Activated CD4-positive, alpha-beta memory T cell treated with anti-CD3 and anti-CD28 coated beads for 36 hours (primary cell): ENCODE results near the gene ZFAND3. TPM values are rescaled to one million over a fixed set of nuclear protein-coding genes. Genes with fewer than 3 reads are reported as not detected.
"Not testable (repeated sequence)": the region's sequence is repeated elsewhere in the genome, so short reads cannot be mapped to it uniquely, and the experiment has no call there.

Experiments used
- CTCF ChIA-PET: fragments of 350-600 bp; sonication (Branson Sonifier 250); formaldehyde crosslinking; loops from one replicate; lab custom pipeline; 2021; ENCODE audit warnings: antibody characterized with exemption, inconsistent platforms; lab: Charles Lee
- POLR2A ChIA-PET: fragments of 350-600 bp; sonication (Branson Sonifier 250); formaldehyde crosslinking; loops from one replicate; lab custom pipeline; 2021; ENCODE audit warnings: antibody characterized with exemption; lab: Charles Lee
- DNase-seq: peaks from one replicate; pipeline ENCODE4 v3.0.0-alpha.2; 2020
- H3K27ac Mint-ChIP-seq: one replicate; pipeline ENCODE4 v1.8.0; 2021; ENCODE audit warnings: mixed read lengths
- H3K27me3 Mint-ChIP-seq: one replicate; pipeline ENCODE4 v1.8.0; 2021; ENCODE audit warnings: mixed read lengths
- H3K36me3 Mint-ChIP-seq: one replicate; pipeline ENCODE4 v1.8.0; 2021; ENCODE audit warnings: mixed read lengths
- H3K4me1 Mint-ChIP-seq: one replicate; pipeline ENCODE4 v1.8.0; 2021; ENCODE audit warnings: low read depth, mixed read lengths
- H3K4me3 Mint-ChIP-seq: one replicate; pipeline ENCODE4 v1.8.0; 2021; ENCODE audit warnings: mild to moderate bottlenecking, mixed read lengths
- H3K9me3 Mint-ChIP-seq: one replicate; pipeline ENCODE4 v1.8.0; 2021; ENCODE audit warnings: mixed read lengths
- intact Hi-C: fragments of 100-400 bp; cut with micrococcal nuclease; formaldehyde crosslinking; loops from one replicate; pipeline ENCODE4 v1.15.1; 2023
- total RNA-seq, 2 experiments: library from RNA; stranded (reverse); gene quantifications; one replicate each; pipeline ENCODE4 v1.2.3, GENCODE V29; 2021

Gene ZFAND3
- total RNA-seq, 2 experiments from 2014 or later: 35.1 to 36.4 TPM

DNA sequence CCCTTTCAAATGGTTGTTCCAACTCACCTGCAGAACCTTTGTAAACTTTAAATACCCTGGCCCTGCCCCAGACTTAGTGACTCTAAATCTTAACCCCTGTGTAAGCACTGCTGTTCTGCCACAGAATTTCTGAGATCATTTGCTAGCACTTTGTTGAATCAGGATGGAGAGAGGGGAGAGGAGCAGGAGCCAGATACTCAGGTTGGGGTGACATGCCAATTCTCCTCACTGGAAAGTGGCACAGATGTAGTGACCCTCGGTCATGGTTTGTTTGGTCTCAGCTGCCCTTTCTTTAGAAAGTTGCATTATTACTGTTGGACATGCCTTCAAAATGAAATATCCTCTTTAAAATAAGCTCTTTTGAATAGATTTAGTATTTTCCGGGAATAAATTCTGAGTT is 168.0 kb downstream of the ZFAND3 start:
- POLR2A ChIA-PET: no interaction called here

DNA sequence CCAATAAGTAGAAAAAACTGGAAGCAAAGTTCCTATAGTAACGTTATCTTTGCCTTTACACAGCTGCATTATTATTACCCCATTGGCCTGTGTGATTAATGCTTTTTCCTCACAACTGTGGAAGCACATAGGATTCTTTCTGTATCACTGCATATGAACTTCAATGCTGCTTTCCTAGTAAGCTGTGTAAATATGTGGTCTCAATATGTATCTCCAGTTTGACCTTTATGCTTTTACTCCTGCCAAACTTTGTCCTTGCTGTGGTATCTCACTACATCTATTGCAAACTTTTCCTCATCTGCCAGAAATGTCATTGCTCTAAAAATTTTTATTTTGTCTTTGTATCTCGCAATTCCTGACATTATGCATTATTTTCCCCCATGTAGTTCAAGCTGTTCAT is 168.6 kb downstream of the ZFAND3 start:
- Mint-ChIP-seq H3K4me1 (peaks cover 61% of the 10 kb centered on the region), H3K27ac (no peak overlapping the region)

More for the DNA sequence above, 168.0 kb downstream of the ZFAND3 start:
- H3K36me3 Mint-ChIP-seq: no peaks in the 10 kb centered on the region
- H3K27me3 Mint-ChIP-seq: no peaks in the 10 kb centered on the region
- H3K4me3 Mint-ChIP-seq: no peak overlapping the region
- no peak overlapping the region for H3K27ac Mint-ChIP-seq
- no peak for DNase-seq
- intact Hi-C loops: loop anchor here (5.0 kb wide), 1 partner anchor 130 kb away; no protein-coding TSS in a partner anchor
- peaks cover 58% of the 10 kb centered on the region for H3K4me1 Mint-ChIP-seq
- CTCF ChIA-PET: no interaction called here
- no peaks in the 10 kb centered on the region for H3K9me3 Mint-ChIP-seq

DNA sequence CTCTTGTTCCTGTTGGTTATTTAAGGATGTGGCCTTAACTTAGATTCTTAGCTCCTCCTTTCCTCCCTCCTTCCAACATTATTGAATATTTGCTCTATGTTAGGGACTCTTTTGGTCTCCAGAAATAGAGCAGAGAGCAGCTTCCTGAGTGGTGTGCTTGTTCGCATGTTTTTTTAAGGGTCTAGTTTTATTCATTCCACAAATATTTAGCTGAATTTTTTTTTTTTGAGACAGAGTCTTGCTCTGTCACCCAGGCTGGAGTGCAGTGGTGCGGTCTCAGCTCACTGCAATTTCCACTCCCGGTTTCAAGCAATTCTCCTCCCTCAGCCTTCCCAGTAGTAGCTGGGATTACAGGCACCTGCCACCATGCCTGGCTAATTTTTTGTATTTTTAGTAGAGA is 169.2 kb downstream of the ZFAND3 start:
- intact Hi-C loops: loop anchor here (5.0 kb wide), 1 partner anchor 131 kb away; no protein-coding TSS in a partner anchor
- CTCF ChIA-PET: interaction anchor here (0.6 kb wide), 1 partner anchor 807 kb away, joined by 3 read pairs; no protein-coding TSS in a partner anchor

More for the DNA sequence above, 168.6 kb downstream of the ZFAND3 start:
- no peak for DNase-seq
- H3K4me3 Mint-ChIP-seq: no peak overlapping the region
- intact Hi-C loops: loop anchor here (5.0 kb wide), 1 partner anchor 131 kb away; no protein-coding TSS in a partner anchor
- no peaks in the 10 kb centered on the region for H3K9me3 Mint-ChIP-seq
- POLR2A ChIA-PET: no interaction called here
- CTCF ChIA-PET: interaction anchor here (0.6 kb wide), 1 partner anchor 808 kb away, joined by 3 read pairs; no protein-coding TSS in a partner anchor
- no peaks in the 10 kb centered on the region for H3K27me3 Mint-ChIP-seq
- H3K36me3 Mint-ChIP-seq: no peaks in the 10 kb centered on the region

DNA sequence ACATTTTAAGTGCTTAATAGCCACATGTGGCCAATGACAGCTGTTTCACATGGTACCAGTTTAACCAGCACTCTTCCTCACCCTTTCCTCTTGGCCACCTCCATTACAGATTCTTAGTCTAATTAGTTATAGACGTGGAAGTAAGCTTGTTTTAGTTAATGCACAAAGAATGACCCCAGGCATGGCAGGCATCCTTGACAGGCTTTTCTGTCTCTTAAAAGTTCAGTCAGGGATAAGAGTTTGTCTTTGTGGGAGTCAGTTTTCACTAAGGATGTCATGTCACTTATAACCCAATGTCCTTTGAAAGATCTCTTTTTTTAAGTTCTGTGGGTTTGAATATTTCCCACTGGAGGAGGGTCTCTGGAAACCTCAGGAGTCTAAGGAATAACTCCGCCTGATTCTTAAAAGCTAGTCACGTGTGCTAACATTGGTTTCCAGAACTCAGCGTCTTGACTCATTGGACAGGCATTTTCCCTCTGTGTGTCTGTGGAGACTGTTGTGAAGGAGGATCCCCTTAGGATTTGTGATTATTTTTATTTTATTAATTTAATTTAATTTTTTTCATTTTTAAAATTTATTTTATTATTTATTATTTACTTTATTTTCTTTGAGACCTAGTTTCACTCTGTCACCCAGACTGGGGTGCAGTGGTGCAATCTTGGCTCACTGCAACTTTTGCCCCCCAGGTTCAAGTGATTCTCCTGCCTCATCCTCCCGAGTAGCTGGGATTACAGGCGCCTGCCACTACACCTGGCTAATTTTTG is 171.4 kb downstream of the ZFAND3 start:
- no peak for DNase-seq
- H3K9me3 Mint-ChIP-seq: no peaks in the 10 kb centered on the region
- H3K4me1 Mint-ChIP-seq: peaks cover 42% of the 10 kb centered on the region
- intact Hi-C loops: no loop called here
- no peak overlapping the region for H3K27ac Mint-ChIP-seq
- POLR2A ChIA-PET: no interaction called here
- CTCF ChIA-PET: no interaction called here
- H3K4me3 Mint-ChIP-seq: no peak overlapping the region
- no peaks in the 10 kb centered on the region for H3K36me3 Mint-ChIP-seq
- H3K27me3 Mint-ChIP-seq: no peaks in the 10 kb centered on the region

More for the DNA sequence above, 169.2 kb downstream of the ZFAND3 start:
- H3K27me3 Mint-ChIP-seq: no peaks in the 10 kb centered on the region
- DNase-seq: no peak
- H3K4me1 Mint-ChIP-seq: peaks cover 58% of the 10 kb centered on the region
- no peaks in the 10 kb centered on the region for H3K36me3 Mint-ChIP-seq
- no peak overlapping the region for H3K4me3 Mint-ChIP-seq
- H3K9me3 Mint-ChIP-seq: no peaks in the 10 kb centered on the region
- POLR2A ChIA-PET: no interaction called here
- H3K27ac Mint-ChIP-seq: no peak overlapping the region

DNA sequence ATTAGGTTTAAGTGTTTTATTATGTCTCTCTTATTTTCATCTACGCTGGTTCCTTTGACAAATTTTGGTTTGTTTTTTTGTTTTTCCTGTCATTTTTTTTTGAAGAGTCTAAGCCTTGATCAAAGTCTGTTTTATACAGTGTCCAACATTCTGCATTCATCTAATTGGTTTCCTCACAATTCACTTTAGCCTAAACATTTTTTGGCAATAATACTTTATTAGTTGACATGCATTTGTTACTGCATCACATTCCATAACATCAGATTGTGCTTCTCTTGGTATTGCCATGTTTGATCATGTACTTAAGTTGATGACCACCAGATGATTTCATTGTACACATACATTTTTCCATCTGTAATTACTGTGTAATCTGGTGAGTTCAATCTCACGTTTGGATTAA is 173.2 kb downstream of the ZFAND3 start:
- Mint-ChIP-seq H3K36me3 (no peaks in the 10 kb centered on the region), H3K27me3 (no peaks in the 10 kb centered on the region), H3K27ac (no peak overlapping the region), H3K4me1 (peaks cover 28% of the 10 kb centered on the region), H3K9me3 (no peaks in the 10 kb centered on the region), H3K4me3 (no peak overlapping the region)
- intact Hi-C loops: no loop called here
- DNase-seq: no peak
- POLR2A ChIA-PET: no interaction called here
- CTCF ChIA-PET: interaction anchor here (1.7 kb wide), 1 partner anchor 12 kb away, joined by 4 read pairs; no protein-coding TSS in a partner anchor

DNA sequence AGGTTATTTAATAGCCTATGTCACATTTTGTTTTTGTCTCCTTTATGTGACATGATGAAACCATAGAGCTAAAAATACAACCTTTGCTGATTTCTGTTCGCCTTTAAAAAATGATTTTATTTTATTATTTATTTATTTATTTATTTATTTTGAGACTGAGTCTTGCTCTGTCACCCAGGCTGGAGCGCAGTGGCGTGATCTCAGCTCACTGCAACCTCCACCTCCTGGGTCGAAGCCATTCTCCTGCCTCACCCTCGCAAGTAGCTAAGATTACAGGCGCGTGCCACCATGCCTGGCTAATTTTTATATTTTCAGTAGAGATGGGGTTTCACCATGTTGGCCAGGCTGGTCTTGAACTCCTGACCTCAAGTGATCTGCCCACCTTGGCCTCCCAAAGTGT is 173.7 kb downstream of the ZFAND3 start:
- H3K4me3 Mint-ChIP-seq, H3K27ac Mint-ChIP-seq, DNase-seq, intact Hi-C loops, H3K9me3 Mint-ChIP-seq, H3K36me3 Mint-ChIP-seq, H3K27me3 Mint-ChIP-seq, POLR2A ChIA-PET: not testable (repeated sequence)
- CTCF ChIA-PET: interaction anchor here (0.6 to 1.7 kb wide), 2 partner anchors 11 to 403 kb away, joined by 3 to 4 read pairs; no protein-coding TSS in a partner anchor
- H3K4me1 Mint-ChIP-seq: peaks cover 31% of the 10 kb centered on the region

DNA sequence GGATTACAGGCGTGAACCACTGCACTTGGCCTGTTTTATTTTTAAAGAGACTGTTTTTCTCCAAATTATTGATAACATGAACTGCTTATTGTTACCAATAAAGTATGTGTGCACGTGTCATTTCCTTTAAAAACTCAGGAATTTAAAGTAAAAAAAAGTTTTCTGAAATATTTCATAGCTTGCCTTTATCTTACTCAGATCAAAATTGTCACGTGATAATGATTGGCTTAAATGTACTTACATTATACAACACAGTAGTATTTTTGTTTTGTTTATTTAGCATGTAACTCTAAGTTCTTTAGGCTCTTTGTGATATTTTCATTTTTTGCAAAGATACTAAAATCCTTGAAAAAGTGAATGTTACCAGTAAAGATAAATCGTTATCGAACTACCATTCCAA is 174.1 kb downstream of the ZFAND3 start:
- Mint-ChIP-seq H3K4me3 (no peak overlapping the region), H3K36me3 (no peaks in the 10 kb centered on the region), H3K4me1 (peaks cover 27% of the 10 kb centered on the region), H3K9me3 (no peaks in the 10 kb centered on the region), H3K27ac (no peak overlapping the region), H3K27me3 (no peaks in the 10 kb centered on the region)
- ChIA-PET POLR2A (no interaction called here), CTCF (interaction anchor here (0.6 to 1.7 kb wide), 2 partner anchors 11 to 402 kb away, joined by 3 to 4 read pairs; no protein-coding TSS in a partner anchor)
- DNase-seq: no peak
- intact Hi-C loops: no loop called here

DNA sequence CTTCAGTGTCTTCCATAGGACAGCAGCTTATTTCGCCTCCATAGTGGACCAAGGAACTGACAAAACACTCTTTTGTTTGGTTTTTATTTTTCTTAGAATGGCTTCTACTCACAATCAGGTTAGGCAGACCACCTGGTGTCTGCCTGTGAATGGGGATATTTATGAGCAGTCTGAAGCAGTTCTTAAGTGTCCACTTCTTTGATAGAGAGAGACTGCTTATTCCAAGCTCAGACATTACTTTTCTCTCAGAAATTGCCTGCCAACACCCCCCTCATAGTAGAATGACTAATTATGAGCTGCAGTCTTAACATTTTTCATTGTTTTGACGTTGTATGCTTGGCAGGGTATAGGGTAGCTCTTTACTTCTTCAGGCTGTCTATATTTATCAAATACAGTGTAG is 174.7 kb downstream of the ZFAND3 start:
- H3K4me1 Mint-ChIP-seq: peaks cover 26% of the 10 kb centered on the region
- intact Hi-C loops: no loop called here
- H3K27ac Mint-ChIP-seq: no peak overlapping the region
- peaks cover under 1% of the 10 kb centered on the region for H3K9me3 Mint-ChIP-seq
- ChIA-PET CTCF (interaction anchor here (1.7 kb wide), 1 partner anchor 10 kb away, joined by 4 read pairs; no protein-coding TSS in a partner anchor), POLR2A (no interaction called here)
- H3K36me3 Mint-ChIP-seq: no peaks in the 10 kb centered on the region
- no peak for DNase-seq
- no peaks in the 10 kb centered on the region for H3K27me3 Mint-ChIP-seq
- H3K4me3 Mint-ChIP-seq: no peak overlapping the region

DNA sequence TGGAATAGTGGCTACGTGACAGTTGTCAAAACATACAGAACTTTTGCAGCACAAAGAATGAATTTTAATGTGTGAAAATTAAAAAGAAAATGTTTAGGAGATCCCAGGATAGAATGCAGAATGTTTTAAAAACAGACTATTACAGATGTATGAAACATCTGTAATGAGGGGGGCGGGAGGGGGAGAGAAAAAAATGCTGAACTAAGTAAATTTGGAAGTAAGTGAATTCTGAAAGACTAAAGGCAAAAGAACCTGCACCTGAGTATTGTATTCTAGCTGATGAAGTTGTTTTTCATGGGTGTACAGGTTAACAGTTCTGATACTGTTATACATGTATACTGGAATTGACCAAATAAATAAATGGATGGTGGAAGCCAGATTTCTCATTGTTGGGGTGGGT is 178.8 kb downstream of the ZFAND3 start:
- intact Hi-C loops: no loop called here
- no peak for DNase-seq
- ChIA-PET POLR2A (no interaction called here), CTCF (no interaction called here)
- Mint-ChIP-seq H3K36me3 (peaks cover 2% of the 10 kb centered on the region), H3K27ac (no peak overlapping the region), H3K4me3 (no peak overlapping the region), H3K9me3 (peaks cover 9% of the 10 kb centered on the region), H3K4me1 (peaks cover 16% of the 10 kb centered on the region), H3K27me3 (no peaks in the 10 kb centered on the region)

DNA sequence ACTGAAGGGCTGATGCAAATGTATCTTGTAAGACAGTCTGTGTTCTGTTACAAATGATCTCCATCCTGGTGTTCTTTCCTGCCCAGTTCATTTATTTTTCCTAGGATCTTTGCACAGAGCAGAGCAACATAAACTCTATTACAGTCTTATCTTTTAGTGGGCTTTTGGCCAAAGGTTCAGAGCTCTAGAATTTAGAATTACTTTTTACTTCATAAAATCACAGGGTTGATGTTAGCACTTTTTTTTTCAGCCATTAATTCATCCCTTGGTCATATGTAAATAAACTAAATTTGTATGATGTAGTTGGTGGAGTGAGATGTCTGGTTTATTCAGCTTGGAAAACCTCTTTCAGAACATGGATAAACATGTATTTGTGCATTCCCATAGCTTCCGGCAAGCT is 181.9 kb downstream of the ZFAND3 start:
- Mint-ChIP-seq H3K4me1 (peaks cover 30% of the 10 kb centered on the region), H3K9me3 (peaks cover 9% of the 10 kb centered on the region), H3K27ac (no peak overlapping the region), H3K27me3 (no peaks in the 10 kb centered on the region), H3K36me3 (peaks cover 2% of the 10 kb centered on the region), H3K4me3 (no peak overlapping the region)
- ChIA-PET POLR2A (no interaction called here), CTCF (interaction anchor here (1.5 kb wide), 1 partner anchor 15 kb away, joined by 4 read pairs; no protein-coding TSS in a partner anchor)
- intact Hi-C loops: no loop called here
- DNase-seq: no peak

DNA sequence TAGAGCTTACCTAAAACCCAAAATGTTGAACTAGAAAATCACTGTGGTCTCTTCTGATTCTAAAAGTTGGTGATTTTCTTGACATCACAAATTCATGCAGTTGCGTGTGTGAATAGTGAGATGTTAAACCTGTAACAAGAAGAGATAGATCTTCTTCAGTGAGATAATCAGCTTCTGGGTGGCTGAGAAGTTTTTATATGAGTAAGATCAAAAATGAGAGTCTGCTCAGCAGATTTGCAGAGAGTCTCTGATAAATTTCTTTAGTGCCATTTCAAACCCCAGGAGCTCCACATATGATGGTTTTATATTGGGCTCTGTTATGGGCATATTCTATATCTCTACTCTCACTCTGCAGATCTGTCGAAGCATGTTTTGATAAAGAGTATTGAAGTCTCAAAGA is 185.4 kb downstream of the ZFAND3 start:
- POLR2A ChIA-PET: interaction anchor here (0.6 kb wide), 1 partner anchor 13 kb away, joined by 4 read pairs; no protein-coding TSS in a partner anchor
- H3K36me3 Mint-ChIP-seq: peaks cover 6% of the 10 kb centered on the region
- H3K9me3 Mint-ChIP-seq: peaks cover 5% of the 10 kb centered on the region
- CTCF ChIA-PET: interaction anchor here (1.6 kb wide), 1 partner anchor 11 kb away, joined by 4 read pairs; no protein-coding TSS in a partner anchor
- no peak overlapping the region for H3K27ac Mint-ChIP-seq
- no peak overlapping the region for H3K4me3 Mint-ChIP-seq
- H3K27me3 Mint-ChIP-seq: no peaks in the 10 kb centered on the region
- intact Hi-C loops: no loop called here
- no peak for DNase-seq
- H3K4me1 Mint-ChIP-seq: peaks cover 17% of the 10 kb centered on the region

DNA sequence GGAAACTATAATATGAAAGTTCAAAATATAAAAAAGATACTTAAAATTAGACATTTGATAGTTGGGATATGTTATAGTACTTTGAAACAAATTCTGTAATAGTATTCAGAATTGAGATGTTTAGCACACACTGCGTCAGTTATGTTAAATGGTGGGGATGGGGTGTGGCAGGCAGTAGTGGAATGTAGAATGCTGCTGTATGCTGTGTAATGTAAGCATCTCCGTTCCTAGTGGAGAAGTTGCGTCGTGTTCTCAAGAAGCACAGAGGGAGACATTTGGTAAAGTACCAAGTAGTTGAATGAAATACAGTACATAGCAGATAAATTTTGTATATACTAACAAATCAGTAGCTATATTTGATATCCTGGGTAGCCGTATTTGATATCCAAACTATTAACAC is 192.4 kb downstream of the ZFAND3 start:
- Mint-ChIP-seq H3K27me3 (no peaks in the 10 kb centered on the region), H3K36me3 (peaks cover 12% of the 10 kb centered on the region), H3K4me3 (no peak overlapping the region), H3K9me3 (peaks cover 10% of the 10 kb centered on the region), H3K27ac (no peak overlapping the region), H3K4me1 (peaks cover 4% of the 10 kb centered on the region)
- POLR2A ChIA-PET: no interaction called here
- CTCF ChIA-PET: interaction anchor here (0.6 to 1.4 kb wide), 3 partner anchors 11 to 340 kb away, joined by 3 to 4 read pairs (median 4); no protein-coding TSS in a partner anchor
- no peak for DNase-seq
- intact Hi-C loops: loop anchor here (1.0 to 5.0 kb wide), 2 partner anchors 221 to 310 kb away; no protein-coding TSS in a partner anchor
